KMS-11 (cell line): ENCODE data around the gene BTG3.

Source experiments
- H2AFZ ChIP-seq: fragments of 200-600 bp; sonication (generic); 2 replicates; pipeline ENCODE4 v1.6.1; 2016; ENCODE audit warnings: antibody characterized with exemption, mixed run types, low read depth
- H3K27ac ChIP-seq: fragments of 200-600 bp; sonication (generic); 2 replicates; pipeline ENCODE4 v1.6.1; 2016; ENCODE audit warnings: mild to moderate bottlenecking, mixed run types
- H3K27me3 ChIP-seq: fragments of 200-600 bp; sonication (generic); 2 replicates; pipeline ENCODE4 v1.6.1; 2017; ENCODE audit warnings: mild to moderate bottlenecking, low read depth, mixed run types, moderate library complexity; ENCODE audit not compliant: insufficient read depth
- H3K36me3 ChIP-seq: fragments of 200-600 bp; sonication (generic); 2 replicates; pipeline ENCODE4 v1.6.1; 2017; ENCODE audit warnings: mild to moderate bottlenecking, mixed run types; ENCODE audit not compliant: insufficient read depth
- H3K4me1 ChIP-seq: fragments of 200-600 bp; sonication (generic); 2 replicates; pipeline ENCODE4 v1.6.1; 2016; ENCODE audit warnings: mild to moderate bottlenecking, low read depth, mixed run types; ENCODE audit not compliant: poor library complexity, severe bottlenecking
- H3K4me2 ChIP-seq: fragments of 200-600 bp; sonication (generic); 2 replicates; pipeline ENCODE4 v1.7.0; 2016; ENCODE audit warnings: mild to moderate bottlenecking, mixed run types
- H3K4me3 ChIP-seq: fragments of 200-600 bp; sonication (generic); IDR thresholded peaks from 2 replicates; pipeline ENCODE4 v1.6.1; 2017; ENCODE audit warnings: low read depth, low read length, mixed read lengths; ENCODE audit not compliant: insufficient read depth
- H3K79me2 ChIP-seq: fragments of 200-600 bp; sonication (generic); 2 replicates; pipeline ENCODE4 v1.6.1; 2016; ENCODE audit warnings: low read depth, mixed run types; ENCODE audit not compliant: insufficient read depth
- H3K9ac ChIP-seq: fragments of 200-600 bp; sonication (generic); 2 replicates; pipeline ENCODE4 v1.6.1; 2016; ENCODE audit warnings: mild to moderate bottlenecking, mixed run types
- H4K20me1 ChIP-seq: fragments of 200-600 bp; sonication (generic); 2 replicates; pipeline ENCODE4 v1.6.1; 2016; ENCODE audit warnings: mild to moderate bottlenecking, mixed run types; ENCODE audit not compliant: insufficient read depth
- TF ChIP-seq, protein P1 (sequence below): fragments of 200-600 bp; sonication (generic); conservative IDR thresholded peaks from 2 replicates; pipeline ENCODE4 v1.6.1; 2017; ENCODE audit warnings: low read depth, mild to moderate bottlenecking, antibody characterized with exemption, low read length, moderate library complexity, mixed read lengths

The BTG3 gene, protein sequence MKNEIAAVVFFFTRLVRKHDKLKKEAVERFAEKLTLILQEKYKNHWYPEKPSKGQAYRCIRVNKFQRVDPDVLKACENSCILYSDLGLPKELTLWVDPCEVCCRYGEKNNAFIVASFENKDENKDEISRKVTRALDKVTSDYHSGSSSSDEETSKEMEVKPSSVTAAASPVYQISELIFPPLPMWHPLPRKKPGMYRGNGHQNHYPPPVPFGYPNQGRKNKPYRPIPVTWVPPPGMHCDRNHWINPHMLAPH

DNA sequence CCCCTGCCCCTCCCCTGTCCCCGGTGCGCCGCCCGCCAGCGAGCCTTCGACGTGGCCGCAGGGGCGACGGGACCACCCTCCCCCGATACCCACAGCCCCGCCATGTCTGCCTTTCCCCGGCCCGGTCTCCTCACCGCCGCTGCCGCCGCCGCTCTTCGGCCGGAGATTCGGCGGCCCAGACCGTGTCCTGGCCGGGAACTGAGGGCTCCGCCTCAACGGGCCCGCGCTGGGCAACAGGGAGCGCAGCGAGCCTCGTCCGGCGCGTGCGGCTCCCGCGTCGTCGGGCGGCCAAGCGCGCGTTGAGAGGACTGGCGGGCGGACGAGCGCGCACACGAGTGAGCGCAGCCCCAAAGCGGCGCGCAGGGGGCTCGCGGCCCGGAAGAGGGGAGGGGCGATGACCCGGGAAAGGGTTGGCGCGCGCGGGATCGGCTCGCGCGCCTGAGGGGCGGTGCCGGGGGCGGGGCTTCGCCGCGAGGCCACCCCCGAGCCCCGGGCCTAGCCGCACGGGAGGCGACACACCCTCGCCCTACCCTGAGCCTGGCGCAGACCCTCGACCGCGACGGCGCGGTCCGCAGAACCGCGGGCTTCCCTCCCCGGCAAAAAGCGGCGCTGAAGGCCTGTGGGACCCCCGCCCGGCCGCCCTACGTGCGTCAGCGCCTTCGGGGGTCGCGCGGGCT, at the start of gene BTG3:
Gene BTG3 (minus strand): TSS at position 337 of the 677 bp plus-strand sequence. CDS start 3,757 bp downstream, outside the sequence.
- TF ChIP-seq, protein P1, sequence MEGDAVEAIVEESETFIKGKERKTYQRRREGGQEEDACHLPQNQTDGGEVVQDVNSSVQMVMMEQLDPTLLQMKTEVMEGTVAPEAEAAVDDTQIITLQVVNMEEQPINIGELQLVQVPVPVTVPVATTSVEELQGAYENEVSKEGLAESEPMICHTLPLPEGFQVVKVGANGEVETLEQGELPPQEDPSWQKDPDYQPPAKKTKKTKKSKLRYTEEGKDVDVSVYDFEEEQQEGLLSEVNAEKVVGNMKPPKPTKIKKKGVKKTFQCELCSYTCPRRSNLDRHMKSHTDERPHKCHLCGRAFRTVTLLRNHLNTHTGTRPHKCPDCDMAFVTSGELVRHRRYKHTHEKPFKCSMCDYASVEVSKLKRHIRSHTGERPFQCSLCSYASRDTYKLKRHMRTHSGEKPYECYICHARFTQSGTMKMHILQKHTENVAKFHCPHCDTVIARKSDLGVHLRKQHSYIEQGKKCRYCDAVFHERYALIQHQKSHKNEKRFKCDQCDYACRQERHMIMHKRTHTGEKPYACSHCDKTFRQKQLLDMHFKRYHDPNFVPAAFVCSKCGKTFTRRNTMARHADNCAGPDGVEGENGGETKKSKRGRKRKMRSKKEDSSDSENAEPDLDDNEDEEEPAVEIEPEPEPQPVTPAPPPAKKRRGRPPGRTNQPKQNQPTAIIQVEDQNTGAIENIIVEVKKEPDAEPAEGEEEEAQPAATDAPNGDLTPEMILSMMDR, result no peak
- H2AFZ ChIP-seq, result peak within 1 kb of the TSS; percentile 70
- H3K4me1 ChIP-seq, result peaks cover 19% of the 10 kb centered on the region
- H3K27ac ChIP-seq, result peak within 1 kb of the TSS; percentile 70
- peak within 1 kb of the TSS; percentile 93 for H3K9ac ChIP-seq
- H3K4me2 ChIP-seq, result peak within 1 kb of the TSS; percentile 96
- no peaks in the 10 kb centered on the region for H3K27me3 ChIP-seq
- peaks cover 45% of the 10 kb centered on the region for H3K79me2 ChIP-seq
- peak within 1 kb of the TSS; percentile 28 for H3K4me3 ChIP-seq
- H3K36me3 ChIP-seq, result no peaks in the 10 kb centered on the region; the same call in 1 of the 2 replicates
- peaks cover 17% of the 10 kb centered on the region; the same call in 1 of the 2 replicates for H4K20me1 ChIP-seq

DNA sequence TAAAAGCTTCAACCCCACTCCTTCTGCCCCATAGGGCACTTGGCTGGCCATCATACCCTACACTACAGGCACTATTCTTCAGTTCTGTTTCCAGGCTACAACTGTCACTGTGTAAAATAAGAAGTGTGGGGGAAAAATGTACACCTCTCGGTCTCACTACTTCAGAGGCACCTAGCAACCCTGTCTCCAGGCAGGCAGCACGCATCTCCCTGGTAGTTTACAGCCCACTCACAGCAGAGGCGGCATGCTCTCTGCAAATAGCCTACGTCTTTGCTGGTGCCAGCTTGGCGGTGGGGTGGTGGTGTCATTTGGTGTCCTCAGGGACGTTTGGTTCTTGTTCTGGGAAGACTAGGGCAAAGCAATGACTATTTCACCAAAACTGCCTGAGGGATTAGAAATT, 48.2 kb upstream of the BTG3 start:
- TF ChIP-seq, protein P1, result no peak

DNA sequence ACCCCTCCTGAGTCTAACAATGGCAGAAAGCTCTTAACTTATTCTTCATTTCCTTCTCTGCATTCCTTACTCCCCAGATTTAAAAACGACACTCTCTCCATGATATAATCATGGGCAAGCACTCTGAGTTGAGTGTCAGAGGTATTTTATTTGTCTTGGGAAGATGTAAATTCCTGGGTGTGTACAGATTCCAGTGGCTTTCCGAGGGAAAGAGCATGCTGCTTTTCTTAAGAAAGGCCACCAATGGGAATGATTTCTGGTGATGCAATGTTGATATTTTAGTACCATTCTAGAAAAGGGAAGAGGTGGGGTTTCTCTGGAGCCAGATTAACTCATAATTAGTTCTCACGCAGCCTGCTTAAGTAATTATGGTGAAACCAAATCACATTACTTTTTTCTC, 47.8 kb upstream of the BTG3 start:
- no peaks in the 10 kb centered on the region for H3K4me1 ChIP-seq
- H4K20me1 ChIP-seq, result no peaks in the 10 kb centered on the region
- no peak overlapping the region for H3K27ac ChIP-seq
- no peak overlapping the region for H3K4me2 ChIP-seq
- no peaks in the 10 kb centered on the region for H3K79me2 ChIP-seq
- H3K27me3 ChIP-seq, result no peaks in the 10 kb centered on the region
- no peaks in the 10 kb centered on the region for H3K36me3 ChIP-seq
- TF ChIP-seq, protein P1, result no peak
- no peak overlapping the region for H3K4me3 ChIP-seq
- H3K9ac ChIP-seq, result no peak overlapping the region
- H2AFZ ChIP-seq, result no peak overlapping the region

More for the DNA sequence above, 48.2 kb upstream of the BTG3 start:
- Histone ChIP-seq H3K27me3 (no peaks in the 10 kb centered on the region), H3K4me3 (no peak overlapping the region), H3K4me1 (no peaks in the 10 kb centered on the region), H3K27ac (no peak overlapping the region), H3K36me3 (no peaks in the 10 kb centered on the region), H3K79me2 (no peaks in the 10 kb centered on the region), H2AFZ (no peak overlapping the region), H3K9ac (no peak overlapping the region), H4K20me1 (no peaks in the 10 kb centered on the region), H3K4me2 (no peak overlapping the region)

DNA sequence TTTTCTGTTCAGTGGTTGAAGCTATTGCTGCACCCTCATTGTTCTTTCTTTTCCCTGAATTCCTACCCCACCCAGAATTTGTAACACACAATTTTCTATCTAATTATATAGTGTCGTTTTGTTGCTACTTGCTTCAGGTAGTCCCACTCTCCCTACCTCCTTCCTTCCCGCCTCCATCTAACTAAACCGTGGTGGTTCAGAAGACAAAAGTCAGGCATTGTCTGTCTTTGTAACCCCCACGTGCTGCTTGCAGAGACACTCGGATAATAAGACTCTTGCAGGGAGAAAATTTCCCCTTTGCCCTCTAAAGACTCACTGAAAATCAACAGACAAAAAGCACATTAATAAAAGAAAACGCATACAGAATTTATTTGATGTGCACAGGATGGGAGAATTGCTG, 46.2 kb upstream of the BTG3 start:
- no peaks in the 10 kb centered on the region for H3K27me3 ChIP-seq
- H4K20me1 ChIP-seq, result no peaks in the 10 kb centered on the region
- H3K9ac ChIP-seq, result no peak overlapping the region
- H3K27ac ChIP-seq, result no peak overlapping the region
- H3K79me2 ChIP-seq, result no peaks in the 10 kb centered on the region
- TF ChIP-seq, protein P1, result no peak
- no peak overlapping the region for H3K4me2 ChIP-seq
- H3K4me3 ChIP-seq, result no peak overlapping the region
- no peaks in the 10 kb centered on the region for H3K36me3 ChIP-seq
- no peak overlapping the region for H2AFZ ChIP-seq
- no peaks in the 10 kb centered on the region for H3K4me1 ChIP-seq
